ENCODE measurements around the gene CRIM1. TPM values are rescaled to one million over a fixed set of nuclear protein-coding genes. Genes with fewer than 3 reads are reported as not detected.
A peak's percentile ranks its signal among the peaks of the same experiment; 100 is the strongest.

The CRIM1 gene
- total RNA-seq, 6 donors from 2014 or later = 74.7 to 128 (median 110) TPM

GRCh38 chr2:36516136-36516870 is 160.7 kb downstream of the CRIM1 start:
- TF ChIP-seq POLR2A (IDR thresholded peaks at IDR 0.05) (no peak), POLR2AphosphoS5 (IDR thresholded peaks at IDR 0.05) (no peak)
- Histone ChIP-seq H3K4me1 (no peaks in the 10 kb centered on the region), H3K36me3 (peaks cover 13 to 95% (median 23%) of the 10 kb centered on the region in 4 donors), H3K27me3 (no peaks in the 10 kb centered on the region), H3K4me3 (no peak overlapping the region), H3K9me3 (no peaks in the 10 kb centered on the region), H3K27ac (no peak overlapping the region)
- WGBS, 2 donors = 81 to 87% methylated on average over 8 of the region's 8 CpGs
- ATAC-seq (ENCODE audit: low FRiP score in 2 of 2) = peak in 1 of 2 donors; percentile 58
- no peak for DNase-seq

- WGBS, 2 donors = 90 to 98% methylated on average over 4 of the region's 4 CpGs
- no peak for ATAC-seq (ENCODE audit: low FRiP score in 2 of 2)
These were observed 164.9 kb downstream of the CRIM1 start for GRCh38 chr2:36520431-36520830.

GRCh38 chr2:36523153-36523552 is 167.6 kb downstream of the CRIM1 start:
- H3K4me3 ChIP-seq = no peak overlapping the region
- DNase-seq = no peak
- H3K36me3 ChIP-seq = peaks cover 4 to 64% (median 14%) of the 10 kb centered on the region in 4 donors
- ATAC-seq (ENCODE audit: low FRiP score in 2 of 2) = no peak
- no peaks in the 10 kb centered on the region for H3K9me3 ChIP-seq
- no peaks in the 10 kb centered on the region for H3K27me3 ChIP-seq
- no peak overlapping the region for H3K27ac ChIP-seq
- H3K4me1 ChIP-seq = no peaks in the 10 kb centered on the region
- no peak for TF ChIP-seq CTCF (IDR thresholded peaks at IDR 0.05)
- TF ChIP-seq POLR2A (IDR thresholded peaks at IDR 0.05) = no peak
- TF ChIP-seq EP300 (IDR thresholded peaks at IDR 0.05) = no peak
- TF ChIP-seq POLR2AphosphoS5 (IDR thresholded peaks at IDR 0.05) = no peak
- WGBS, 2 donors = 92 to 98% methylated on average over 4 of the region's 4 CpGs

More at GRCh38 chr2:36520431-36520830, 164.9 kb downstream of the CRIM1 start:
- no peak for DNase-seq
- Histone ChIP-seq H3K4me3 (no peak overlapping the region), H3K27me3 (no peaks in the 10 kb centered on the region), H3K4me1 (no peaks in the 10 kb centered on the region), H3K9me3 (no peaks in the 10 kb centered on the region), H3K27ac (no peak overlapping the region), H3K36me3 (peaks cover 7 to 86% (median 23%) of the 10 kb centered on the region in 4 donors)
- TF ChIP-seq POLR2AphosphoS5 (IDR thresholded peaks at IDR 0.05) (no peak), POLR2A (IDR thresholded peaks at IDR 0.05) (no peak), EP300 (IDR thresholded peaks at IDR 0.05) (no peak), CTCF (IDR thresholded peaks at IDR 0.05) (no peak)

GRCh38 chr2:36525245-36525644 is 169.7 kb downstream of the CRIM1 start:
- Histone ChIP-seq H3K27me3 (no peaks in the 10 kb centered on the region), H3K27ac (peak overlapping the region in 1 of 4 donors; percentile 45), H3K36me3 (peaks cover 4 to 44% (median 14%) of the 10 kb centered on the region in 4 donors), H3K9me3 (no peaks in the 10 kb centered on the region), H3K4me1 (peaks cover 0 to 2% (median 0%) of the 10 kb centered on the region in 4 donors), H3K4me3 (no peak overlapping the region)
- TF ChIP-seq POLR2AphosphoS5 (IDR thresholded peaks at IDR 0.05) = no peak
- WGBS, 2 donors = 82 to 83% methylated on average over 5 of the region's 5 CpGs
- no peak for DNase-seq
- ATAC-seq (ENCODE audit: low FRiP score in 2 of 2) = no peak

- no peaks in the 10 kb centered on the region for H3K27me3 ChIP-seq
- no peak for TF ChIP-seq EP300 (IDR thresholded peaks at IDR 0.05)
- TF ChIP-seq POLR2AphosphoS5 (IDR thresholded peaks at IDR 0.05) = no peak
- TF ChIP-seq POLR2A (IDR thresholded peaks at IDR 0.05) = no peak
- no peaks in the 10 kb centered on the region for H3K9me3 ChIP-seq
- DNase-seq = no peak
- peak overlapping the region in 1 of 4 donors; percentile 43 for H3K27ac ChIP-seq
- H3K4me3 ChIP-seq = no peak overlapping the region
- WGBS, 2 donors = 74 to 81% methylated on average over 2 of the region's 2 CpGs
- no peak for ATAC-seq (ENCODE audit: low FRiP score in 2 of 2)
- peaks cover 0 to 34% (median 13%) of the 10 kb centered on the region in 4 donors for H3K36me3 ChIP-seq
- peaks cover 0 to 5% (median 0%) of the 10 kb centered on the region in 4 donors for H3K4me1 ChIP-seq
These were observed 170.6 kb downstream of the CRIM1 start for GRCh38 chr2:36526226-36526625.

GRCh38 chr2:36528274-36528673 is 172.7 kb downstream of the CRIM1 start:
- no peak for DNase-seq
- H3K27ac ChIP-seq = no peak overlapping the region
- H3K4me3 ChIP-seq = no peak overlapping the region
- H3K36me3 ChIP-seq = peaks cover 0 to 34% (median 4%) of the 10 kb centered on the region in 4 donors
- no peaks in the 10 kb centered on the region for H3K9me3 ChIP-seq
- no peak for ATAC-seq (ENCODE audit: low FRiP score in 2 of 2)
- peaks cover 0 to 5% (median 0%) of the 10 kb centered on the region in 4 donors for H3K4me1 ChIP-seq
- WGBS, 2 donors = 82 to 89% methylated on average over 4 of the region's 4 CpGs
- H3K27me3 ChIP-seq = no peaks in the 10 kb centered on the region
- TF ChIP-seq CTCF (IDR thresholded peaks at IDR 0.05) (no peak), POLR2AphosphoS5 (IDR thresholded peaks at IDR 0.05) (no peak), POLR2A (IDR thresholded peaks at IDR 0.05) (no peak)

Measured in upper lobe of left lung (tissue), 6 donors.